DMS53 treated with DMSO at 0.1 percent for 48 hours (cell line): ENCODE results near the gene ASTN2.

ENCODE experiments used
- DNase-seq: peaks from one replicate; lab custom pipeline; 2025; ENCODE audit not compliant: unreplicated experiment; lab: John Stamatoyannopoulos, UW

ASTN2 gene

GRCh38 chr9:116774421-116775180 lies 640.3 kb downstream of the ASTN2 start:
- no peak for DNase-seq

DNA sequence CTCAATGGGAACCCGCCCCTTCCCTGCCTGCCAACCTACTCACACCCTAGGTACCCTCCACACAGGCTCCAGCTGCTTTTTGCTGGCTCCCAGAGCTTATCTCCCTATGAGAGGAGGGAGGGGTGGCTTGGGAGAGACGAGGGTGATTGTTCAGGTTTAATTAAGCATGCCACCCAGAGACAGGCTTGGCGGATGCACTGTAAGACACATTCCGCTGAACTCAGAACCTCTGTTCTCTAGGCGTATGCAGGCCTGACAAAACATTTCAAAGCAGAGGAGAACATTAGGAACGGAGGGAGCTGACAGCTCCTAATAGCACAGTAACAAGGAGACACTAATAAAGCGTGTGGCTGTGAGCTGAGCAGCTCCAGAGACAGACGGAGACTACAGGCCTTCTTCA lies 647.6 kb downstream of the ASTN2 start:
- DNase-seq = no peak

DNA sequence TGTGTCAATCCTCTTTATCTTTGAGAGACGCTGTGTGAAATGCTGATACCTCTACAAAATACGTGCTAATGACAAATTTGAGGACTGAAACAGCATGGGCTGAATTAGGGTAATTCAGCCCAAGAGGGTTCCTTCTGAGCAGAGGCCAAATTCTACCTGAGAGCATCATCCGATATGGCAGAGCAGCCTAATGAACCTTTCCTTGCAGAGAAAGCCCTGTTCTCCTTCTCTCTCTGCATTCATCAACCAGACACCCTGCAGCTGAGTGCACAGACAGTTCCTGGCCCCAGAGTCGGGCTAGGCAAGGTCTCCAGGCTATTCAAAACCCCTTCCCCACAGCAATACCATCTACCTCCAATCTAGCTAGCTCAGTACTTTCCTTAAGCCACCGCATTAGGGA lies 649.8 kb downstream of the ASTN2 start:
- no peak for DNase-seq

DNA sequence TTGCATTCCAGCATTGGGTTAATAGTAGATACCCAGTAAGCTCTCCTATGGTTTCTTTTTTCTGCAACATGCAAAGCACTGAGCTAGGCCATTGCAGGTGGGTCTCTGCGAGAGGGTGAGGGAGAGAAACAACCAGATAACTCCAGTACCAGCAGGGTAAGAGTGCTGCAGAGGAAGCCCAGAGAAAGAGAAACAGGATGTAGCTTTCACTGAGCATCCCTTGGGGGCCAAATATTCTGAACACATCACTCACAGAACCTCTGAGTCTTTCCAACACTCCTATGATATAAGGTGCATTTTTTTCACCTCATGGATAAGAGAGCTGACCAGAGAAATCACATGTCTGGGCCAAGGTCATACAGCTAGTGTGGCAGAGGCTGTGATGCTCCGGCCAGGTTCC lies 651.1 kb downstream of the ASTN2 start:
- no peak for DNase-seq

- DNase-seq = no peak
These were observed 654.2 kb downstream of the ASTN2 start for GRCh38 chr9:116760636-116761035.

DNA sequence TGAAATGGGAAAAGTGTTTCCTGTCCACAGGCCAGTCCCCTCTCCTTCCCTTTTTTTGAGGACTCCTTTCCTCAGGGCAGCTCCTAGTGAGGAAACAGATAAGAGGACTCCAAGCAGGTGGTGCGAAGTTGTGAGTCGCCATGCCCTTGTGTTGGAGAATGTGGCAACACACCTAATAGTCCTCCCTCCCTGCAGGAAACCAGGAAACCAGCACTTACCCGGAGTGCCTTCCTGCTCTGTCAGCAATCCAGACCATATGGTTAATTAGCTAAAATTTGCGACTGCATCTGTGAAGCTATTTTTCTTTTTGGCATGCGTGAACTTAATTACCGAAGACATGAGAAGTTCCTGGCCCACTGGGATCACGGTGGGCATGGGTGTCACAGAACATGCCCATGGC lies 657.8 kb downstream of the ASTN2 start:
- DNase-seq = no peak

- DNase-seq = no peak
These were observed 661.5 kb downstream of the ASTN2 start for GRCh38 chr9:116753389-116753788.

GRCh38 chr9:116750510-116750909 lies 664.3 kb downstream of the ASTN2 start:
- DNase-seq = no peak

- no peak for DNase-seq
These were observed 665.1 kb downstream of the ASTN2 start for GRCh38 chr9:116749772-116750171.

GRCh38 chr9:116749176-116749575 lies 665.7 kb downstream of the ASTN2 start:
- DNase-seq = no peak

DNA sequence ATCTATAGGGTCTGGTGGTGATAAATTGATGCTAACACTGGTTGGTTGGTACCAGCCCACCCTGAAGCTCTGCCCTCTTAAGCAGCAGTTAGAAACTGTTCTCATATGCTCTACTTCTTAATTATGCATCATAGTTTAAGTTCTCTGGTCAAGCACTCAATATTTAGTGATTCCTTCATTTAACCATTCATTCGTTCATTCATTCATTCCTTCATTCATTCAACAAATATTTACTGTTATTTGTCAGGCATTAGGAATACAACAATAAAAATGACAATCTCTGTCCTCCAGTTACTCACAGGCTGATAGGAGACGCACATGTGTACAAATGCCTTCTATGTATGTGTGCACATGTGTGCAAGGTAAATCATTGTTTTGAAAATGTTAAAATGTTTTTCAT lies 673.1 kb downstream of the ASTN2 start:
- no peak for DNase-seq

GRCh38 chr9:116741086-116741740 lies 673.6 kb downstream of the ASTN2 start:
- no peak for DNase-seq

GRCh38 chr9:116737152-116737546 lies 677.7 kb downstream of the ASTN2 start:
- peak; percentile 58 for DNase-seq

GRCh38 chr9:116736399-116737151 lies 678.3 kb downstream of the ASTN2 start:
- no peak for DNase-seq

DNA sequence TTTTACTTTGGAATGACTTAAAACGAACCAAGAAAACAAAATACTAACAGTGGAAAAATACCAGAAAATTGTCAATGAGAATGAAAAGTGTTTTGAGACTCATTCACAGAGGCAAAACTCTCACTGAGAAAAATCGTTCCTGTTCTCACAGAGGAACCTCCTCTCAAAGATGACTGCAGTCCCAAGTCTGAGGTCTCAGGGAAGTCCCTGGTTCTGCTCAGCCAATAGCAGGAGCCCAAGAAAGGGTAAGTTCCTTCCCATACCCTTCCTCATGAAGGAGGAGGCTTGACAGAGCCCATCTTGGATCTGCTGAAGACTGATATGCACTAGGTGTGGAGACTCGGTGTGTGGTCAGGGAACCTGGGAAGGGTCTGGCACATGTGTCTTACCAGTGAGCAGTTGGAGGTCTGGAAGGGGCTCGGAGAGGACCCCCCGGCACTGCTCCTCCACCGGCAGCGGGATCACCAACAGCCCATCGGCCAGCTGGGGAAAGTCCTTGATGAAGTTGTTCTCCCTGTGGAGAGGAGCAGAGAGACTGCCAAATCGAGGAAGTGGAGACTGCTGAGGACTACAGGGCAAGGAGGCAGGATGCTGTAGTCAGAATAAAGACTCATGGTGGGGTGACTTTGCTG lies 681.7 kb downstream of the ASTN2 start:
- no peak for DNase-seq

- DNase-seq = no peak
These were observed 688.3 kb downstream of the ASTN2 start for GRCh38 chr9:116726602-116727001.

GRCh38 chr9:116724123-116724522 lies 690.7 kb downstream of the ASTN2 start:
- DNase-seq = no peak

GRCh38 chr9:116721944-116722343 lies 692.9 kb downstream of the ASTN2 start:
- DNase-seq = no peak

DNA sequence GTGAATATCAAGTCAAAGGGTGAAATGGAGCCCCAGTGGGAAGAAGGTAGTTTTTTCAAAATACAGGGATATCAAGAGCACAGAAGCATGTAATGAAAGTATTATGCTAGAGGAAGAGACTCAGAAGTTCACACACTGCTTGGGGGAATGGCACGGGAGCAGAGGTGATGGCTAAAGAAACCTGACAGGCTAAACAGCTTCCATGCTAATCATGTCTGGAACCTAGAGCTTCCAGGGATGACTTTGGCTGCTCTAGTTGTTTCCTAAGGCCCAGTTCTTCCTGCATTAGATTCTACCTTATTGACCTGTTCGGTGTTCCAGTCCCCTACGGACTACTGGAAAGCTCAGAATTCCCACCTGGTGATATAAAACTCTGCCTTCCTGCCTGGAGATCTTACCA lies 693.4 kb downstream of the ASTN2 start:
- DNase-seq = no peak

DNA sequence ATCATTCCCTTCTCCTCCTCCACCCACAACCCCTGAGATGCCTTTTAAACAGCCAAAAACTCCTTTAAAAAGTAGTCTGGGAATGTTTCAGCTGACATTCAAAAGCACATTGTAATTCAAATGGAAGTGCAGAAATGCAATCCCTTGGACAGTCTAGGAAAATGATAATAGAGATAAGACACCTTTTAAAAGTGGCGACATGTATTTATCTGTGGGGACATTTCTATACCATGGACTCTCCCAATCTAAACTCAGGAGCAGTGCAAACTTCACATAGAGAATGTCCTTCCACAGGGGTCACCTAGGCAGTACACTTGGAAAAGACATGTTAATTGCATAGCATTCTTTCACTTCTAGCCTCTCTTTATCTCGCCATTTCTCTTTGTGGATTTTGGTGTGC lies 694.7 kb downstream of the ASTN2 start:
- DNase-seq = no peak

DNA sequence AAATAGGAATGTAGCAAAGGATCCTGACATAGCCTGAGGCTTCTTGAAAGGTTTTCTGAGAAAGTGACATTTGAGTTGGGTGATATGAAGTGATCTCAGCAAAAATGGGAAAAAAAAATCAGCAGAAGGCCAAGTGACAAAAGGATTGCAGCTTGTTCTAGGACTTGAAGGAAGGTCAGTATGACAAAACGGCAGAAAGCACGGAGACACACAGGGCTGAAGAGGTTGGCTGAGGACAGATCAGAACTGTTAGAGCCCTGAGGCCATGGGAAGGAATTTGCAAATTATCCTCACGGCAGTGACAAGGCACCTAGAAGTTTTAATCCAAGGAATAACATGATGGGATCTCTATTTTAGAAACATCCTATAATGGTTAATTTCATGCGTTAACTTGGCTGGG lies 696.7 kb downstream of the ASTN2 start:
- DNase-seq = no peak

GRCh38 chr9:116717150-116717549 lies 697.7 kb downstream of the ASTN2 start:
- no peak for DNase-seq
